ENCODE results near the gene MOB2. TPM values are rescaled to one million over a fixed set of nuclear protein-coding genes. Genes with fewer than 3 reads are reported as not detected.

Gene MOB2
- total RNA-seq, 1 experiment from 2014 or later: 21.8 TPM

- BruUV-seq (replicated peaks): no TSS peak
- Histone ChIP-seq H3K4me1 (replicated peaks; ENCODE audit: insufficient read depth) (no peaks in the 10 kb centered on the region), H2AFZ (no peak overlapping the region), H3K4me3 (no peak overlapping the region), H3K27me3 (ENCODE audit: insufficient read depth, low read depth) (no peaks in the 10 kb centered on the region), H3K79me2 (ENCODE audit: low read depth) (no peaks in the 10 kb centered on the region), H3K27ac (no peak overlapping the region), H3K9me2 (ENCODE audit: insufficient read depth) (no peaks in the 10 kb centered on the region), H3F3A (ENCODE audit: insufficient read depth, low read depth) (peaks cover 10% of the 10 kb centered on the region; the same call in 1 of the 2 replicates), H3K4me2 (no peak overlapping the region), H4K20me1 (ENCODE audit: insufficient read depth) (peaks cover 34% of the 10 kb centered on the region), H3K9me3 (ENCODE audit: insufficient read depth, low read depth) (no peaks in the 10 kb centered on the region), H3K36me3 (ENCODE audit: low read depth) (no peaks in the 10 kb centered on the region)
- TF ChIP-seq EZH2 (IDR thresholded peaks at IDR 0.05; ENCODE audit: low read depth): no peak
- TF ChIP-seq, protein P1, sequence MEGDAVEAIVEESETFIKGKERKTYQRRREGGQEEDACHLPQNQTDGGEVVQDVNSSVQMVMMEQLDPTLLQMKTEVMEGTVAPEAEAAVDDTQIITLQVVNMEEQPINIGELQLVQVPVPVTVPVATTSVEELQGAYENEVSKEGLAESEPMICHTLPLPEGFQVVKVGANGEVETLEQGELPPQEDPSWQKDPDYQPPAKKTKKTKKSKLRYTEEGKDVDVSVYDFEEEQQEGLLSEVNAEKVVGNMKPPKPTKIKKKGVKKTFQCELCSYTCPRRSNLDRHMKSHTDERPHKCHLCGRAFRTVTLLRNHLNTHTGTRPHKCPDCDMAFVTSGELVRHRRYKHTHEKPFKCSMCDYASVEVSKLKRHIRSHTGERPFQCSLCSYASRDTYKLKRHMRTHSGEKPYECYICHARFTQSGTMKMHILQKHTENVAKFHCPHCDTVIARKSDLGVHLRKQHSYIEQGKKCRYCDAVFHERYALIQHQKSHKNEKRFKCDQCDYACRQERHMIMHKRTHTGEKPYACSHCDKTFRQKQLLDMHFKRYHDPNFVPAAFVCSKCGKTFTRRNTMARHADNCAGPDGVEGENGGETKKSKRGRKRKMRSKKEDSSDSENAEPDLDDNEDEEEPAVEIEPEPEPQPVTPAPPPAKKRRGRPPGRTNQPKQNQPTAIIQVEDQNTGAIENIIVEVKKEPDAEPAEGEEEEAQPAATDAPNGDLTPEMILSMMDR (conservative IDR thresholded peaks at IDR 0.05): no peak
- no peak for DNase-seq
- intact Hi-C loops (cut with micrococcal nuclease; ENCODE audit: unreplicated experiment): no loop called here
- POLR2A ChIA-PET (ENCODE audit: unreplicated experiment): no interaction called here
- CTCF ChIA-PET: no interaction called here
Observed at GRCh38 chr11:1508491-1508891, 21.9 kb upstream of the MOB2 start.

GRCh38 chr11:1507381-1508140 lies 21.0 kb upstream of the MOB2 start:
- H4K20me1 ChIP-seq (ENCODE audit: insufficient read depth): peaks cover 28% of the 10 kb centered on the region
- DNase-seq: no peak
- H3K9me2 ChIP-seq (ENCODE audit: insufficient read depth): no peaks in the 10 kb centered on the region
- no peak overlapping the region for H2AFZ ChIP-seq
- no peak overlapping the region for H3K4me3 ChIP-seq
- H3F3A ChIP-seq (ENCODE audit: insufficient read depth, low read depth): peaks cover 3% of the 10 kb centered on the region; the same call in 1 of the 2 replicates
- H3K27ac ChIP-seq: no peak overlapping the region
- no peaks in the 10 kb centered on the region for H3K4me1 ChIP-seq (replicated peaks; ENCODE audit: insufficient read depth)
- POLR2A ChIA-PET (ENCODE audit: unreplicated experiment): no interaction called here
- CTCF ChIA-PET: interaction anchor here (0.6 kb wide), 1 partner anchor 367 kb away, joined by 4 read pairs; no protein-coding TSS in a partner anchor
- no peaks in the 10 kb centered on the region for H3K27me3 ChIP-seq (ENCODE audit: insufficient read depth, low read depth)
- intact Hi-C loops (cut with micrococcal nuclease; ENCODE audit: unreplicated experiment): no loop called here
- no TSS peak for BruUV-seq (replicated peaks)
- H3K79me2 ChIP-seq (ENCODE audit: low read depth): no peaks in the 10 kb centered on the region
- TF ChIP-seq, protein P1 (conservative IDR thresholded peaks at IDR 0.05): no peak
- TF ChIP-seq EZH2 (IDR thresholded peaks at IDR 0.05; ENCODE audit: low read depth): no peak
- H3K36me3 ChIP-seq (ENCODE audit: low read depth): no peaks in the 10 kb centered on the region
- no peak overlapping the region for H3K4me2 ChIP-seq
- no peaks in the 10 kb centered on the region for H3K9me3 ChIP-seq (ENCODE audit: insufficient read depth, low read depth)

GRCh38 chr11:1506981-1507380 lies 20.4 kb upstream of the MOB2 start:
- BruUV-seq (replicated peaks): no TSS peak

More at GRCh38 chr11:1506981-1507380, 20.4 kb upstream of the MOB2 start:
- TF ChIP-seq, protein P1 (conservative IDR thresholded peaks at IDR 0.05): no peak
- no peak for TF ChIP-seq EZH2 (IDR thresholded peaks at IDR 0.05; ENCODE audit: low read depth)
- CTCF ChIA-PET: interaction anchor here (0.6 kb wide), 1 partner anchor 366 kb away, joined by 4 read pairs; no protein-coding TSS in a partner anchor
- H3K27ac ChIP-seq: no peak overlapping the region
- no peak overlapping the region for H3K4me2 ChIP-seq
- intact Hi-C loops (cut with micrococcal nuclease; ENCODE audit: unreplicated experiment): no loop called here
- no peak overlapping the region for H3K4me3 ChIP-seq
- no peaks in the 10 kb centered on the region for H3F3A ChIP-seq (ENCODE audit: insufficient read depth, low read depth)
- POLR2A ChIA-PET (ENCODE audit: unreplicated experiment): no interaction called here
- no peaks in the 10 kb centered on the region for H3K4me1 ChIP-seq (replicated peaks; ENCODE audit: insufficient read depth)
- no peaks in the 10 kb centered on the region for H3K9me2 ChIP-seq (ENCODE audit: insufficient read depth)
- no peaks in the 10 kb centered on the region for H3K79me2 ChIP-seq (ENCODE audit: low read depth)
- no peaks in the 10 kb centered on the region for H3K9me3 ChIP-seq (ENCODE audit: insufficient read depth, low read depth)
- no peaks in the 10 kb centered on the region for H3K36me3 ChIP-seq (ENCODE audit: low read depth)
- no peak overlapping the region for H2AFZ ChIP-seq
- no peaks in the 10 kb centered on the region for H3K27me3 ChIP-seq (ENCODE audit: insufficient read depth, low read depth)
- peaks cover 28% of the 10 kb centered on the region for H4K20me1 ChIP-seq (ENCODE audit: insufficient read depth)
- DNase-seq: no peak

Data from PC-9 (cell line).